ENCODE measurements around the gene SPATS2.

The SPATS2 gene

GRCh38 chr12:49344486-49345050 is 22.7 kb upstream of the SPATS2 start:
- TF ChIP-seq REST (IDR thresholded peaks at IDR 0.05; ENCODE audit: low read depth): no peak
- TF ChIP-seq MAX (IDR thresholded peaks at IDR 0.05): no peak
- TF ChIP-seq TCF12 (IDR thresholded peaks at IDR 0.05; ENCODE audit: low read depth): no peak
- no peak for TF ChIP-seq ZBTB7A (IDR thresholded peaks at IDR 0.05; ENCODE audit: low read depth)
- no peak for TF ChIP-seq USF1 (IDR thresholded peaks at IDR 0.05)
- no peak for TF ChIP-seq NFIC (IDR thresholded peaks at IDR 0.05)
- TF ChIP-seq TAF1 (IDR thresholded peaks at IDR 0.05; ENCODE audit: low read depth): no peak
- no peak for TF ChIP-seq EP300 (IDR thresholded peaks at IDR 0.05; ENCODE audit: borderline replicate concordance)
- no peak for TF ChIP-seq EGR1 (IDR thresholded peaks at IDR 0.05)
- TF ChIP-seq TEAD4 (IDR thresholded peaks at IDR 0.05): no peak
- TF ChIP-seq CEBPB (IDR thresholded peaks at IDR 0.05): no peak
- TF ChIP-seq FOXM1 (IDR thresholded peaks at IDR 0.05; ENCODE audit: borderline replicate concordance, low read depth): no peak
- no peak for TF ChIP-seq YY1 (IDR thresholded peaks at IDR 0.05; ENCODE audit: low read depth)
- TF ChIP-seq CREB1 (IDR thresholded peaks at IDR 0.05; ENCODE audit: low read depth): no peak
- TF ChIP-seq RAD21 (IDR thresholded peaks at IDR 0.05; ENCODE audit: low read depth): no peak

GRCh38 chr12:49345051-49345824 is 22.0 kb upstream of the SPATS2 start:
- TF ChIP-seq YY1 (IDR thresholded peaks at IDR 0.05; ENCODE audit: low read depth): no peak; the same call in 1 of the 2 replicates
- TF ChIP-seq EP300 (IDR thresholded peaks at IDR 0.05; ENCODE audit: borderline replicate concordance): peak; percentile 71
- TF ChIP-seq TAF1 (IDR thresholded peaks at IDR 0.05; ENCODE audit: low read depth): no peak
- peak; percentile 96 for TF ChIP-seq NFIC (IDR thresholded peaks at IDR 0.05)
- TF ChIP-seq TEAD4 (IDR thresholded peaks at IDR 0.05): peak; percentile 55
- no peak; the same call in 1 of the 2 replicates for TF ChIP-seq CEBPB (IDR thresholded peaks at IDR 0.05)
- no peak for TF ChIP-seq CREB1 (IDR thresholded peaks at IDR 0.05; ENCODE audit: low read depth)
- TF ChIP-seq MAX (IDR thresholded peaks at IDR 0.05): peak; percentile 5
- peak; percentile 54; the same call in 1 of the 2 replicates for TF ChIP-seq ZBTB7A (IDR thresholded peaks at IDR 0.05; ENCODE audit: low read depth)
- TF ChIP-seq RAD21 (IDR thresholded peaks at IDR 0.05; ENCODE audit: low read depth): no peak; the same call in 1 of the 2 replicates
- TF ChIP-seq EGR1 (IDR thresholded peaks at IDR 0.05): peak; percentile 33; the same call in 1 of the 2 replicates
- TF ChIP-seq REST (IDR thresholded peaks at IDR 0.05; ENCODE audit: low read depth): no peak
- 0 out of 2 replicates have a peak, but pooled peaks have one; percentile 18 for TF ChIP-seq FOXM1 (IDR thresholded peaks at IDR 0.05; ENCODE audit: borderline replicate concordance, low read depth)
- peak; percentile 91 for TF ChIP-seq TCF12 (IDR thresholded peaks at IDR 0.05; ENCODE audit: low read depth)
- TF ChIP-seq USF1 (IDR thresholded peaks at IDR 0.05): no peak

- TF ChIP-seq NFIC (IDR thresholded peaks at IDR 0.05): no peak
- no peak for TF ChIP-seq USF1 (IDR thresholded peaks at IDR 0.05)
- no peak for TF ChIP-seq TAF1 (IDR thresholded peaks at IDR 0.05; ENCODE audit: low read depth)
- no peak for TF ChIP-seq YY1 (IDR thresholded peaks at IDR 0.05; ENCODE audit: low read depth)
- TF ChIP-seq MAX (IDR thresholded peaks at IDR 0.05): 0 out of 2 replicates have a peak, but pooled peaks have one; percentile 3
- TF ChIP-seq REST (IDR thresholded peaks at IDR 0.05; ENCODE audit: low read depth): no peak
- peak; percentile 73 for TF ChIP-seq EGR1 (IDR thresholded peaks at IDR 0.05)
- no peak for TF ChIP-seq TCF12 (IDR thresholded peaks at IDR 0.05; ENCODE audit: low read depth)
- no peak for TF ChIP-seq FOXM1 (IDR thresholded peaks at IDR 0.05; ENCODE audit: borderline replicate concordance, low read depth)
- TF ChIP-seq ZBTB7A (IDR thresholded peaks at IDR 0.05; ENCODE audit: low read depth): peak; percentile 80
- no peak for TF ChIP-seq CREB1 (IDR thresholded peaks at IDR 0.05; ENCODE audit: low read depth)
- TF ChIP-seq RAD21 (IDR thresholded peaks at IDR 0.05; ENCODE audit: low read depth): no peak
These were observed 21.2 kb upstream of the SPATS2 start for GRCh38 chr12:49345825-49346658.

Measured in Ishikawa (cell line).